Choroid plexus epithelial cell (primary cell): Measurements from ENCODE around the gene ERI3.

Experiments
- DNase-seq: peaks from one replicate; pipeline ENCODE4 v3.0.0-alpha.2; 2010; ENCODE audit warnings: low read depth
- H3K4me3 ChIP-seq: 2 replicates; pipeline ENCODE4 v1.5.1; 2011; ENCODE audit warnings: low read depth, mild to moderate bottlenecking, control low read depth, low read length, moderate library complexity
- CTCF ChIP-seq: conservative IDR thresholded peaks from 2 replicates; pipeline ENCODE4 v1.5.1; 2011; ENCODE audit warnings: low read depth, mild to moderate bottlenecking, control low read depth, inconsistent platforms, low read length, moderate library complexity

Gene ERI3

GRCh38 chr1:44250068-44250781 is 104.8 kb downstream of the ERI3 start:
- no peak overlapping the region for H3K4me3 ChIP-seq
- DNase-seq = no peak
- TF ChIP-seq CTCF = no peak

GRCh38 chr1:44249543-44249942 is 105.5 kb downstream of the ERI3 start:
- DNase-seq = peak; percentile 33
- TF ChIP-seq CTCF = peak; percentile 30

DNA sequence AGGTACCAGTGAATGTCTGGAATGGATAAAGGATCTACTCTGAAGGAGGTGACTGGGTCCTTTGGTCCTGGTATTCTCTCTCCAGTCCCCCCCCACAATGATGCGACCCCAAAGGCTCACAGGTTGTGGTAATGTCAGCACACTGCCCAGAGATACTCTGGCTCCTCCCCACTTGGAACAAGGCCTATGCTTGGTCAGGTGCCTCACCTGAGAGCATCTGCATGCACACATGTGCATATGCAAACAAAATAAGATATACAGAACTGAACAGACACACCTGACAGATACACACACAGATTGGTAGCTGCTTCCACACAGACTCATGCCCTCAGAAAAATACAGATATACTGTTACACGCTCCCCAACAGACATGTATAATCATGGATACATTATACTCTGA is 108.3 kb downstream of the ERI3 start:
- no peak overlapping the region for H3K4me3 ChIP-seq
- no peak for DNase-seq
- no peak for TF ChIP-seq CTCF

More at GRCh38 chr1:44249543-44249942, 105.5 kb downstream of the ERI3 start:
- H3K4me3 ChIP-seq = no peak overlapping the region

DNA sequence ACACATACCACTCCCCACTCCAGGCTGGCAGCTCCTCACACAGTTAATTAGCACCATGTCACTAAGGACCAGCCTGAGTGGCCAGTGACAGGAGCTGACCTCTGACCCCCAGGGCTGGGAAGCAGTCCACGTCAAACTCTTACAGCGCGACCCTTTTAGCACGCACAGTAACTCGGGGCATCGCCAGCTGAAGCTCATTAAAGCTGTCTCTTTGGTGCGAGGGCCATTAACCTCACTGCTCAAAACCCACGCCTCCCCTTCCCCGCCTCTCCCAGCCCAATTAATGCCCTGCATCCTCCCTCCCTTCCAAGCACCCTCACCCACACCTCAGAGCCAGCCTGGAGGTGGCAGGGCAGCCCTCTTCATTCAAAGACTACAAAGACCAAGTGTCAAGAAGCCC is 110.1 kb downstream of the ERI3 start:
- H3K4me3 ChIP-seq = no peak overlapping the region
- no peak for DNase-seq
- TF ChIP-seq CTCF = no peak

GRCh38 chr1:44243782-44244495 is 111.1 kb downstream of the ERI3 start:
- H3K4me3 ChIP-seq = no peak overlapping the region
- DNase-seq = no peak
- TF ChIP-seq CTCF = no peak

DNA sequence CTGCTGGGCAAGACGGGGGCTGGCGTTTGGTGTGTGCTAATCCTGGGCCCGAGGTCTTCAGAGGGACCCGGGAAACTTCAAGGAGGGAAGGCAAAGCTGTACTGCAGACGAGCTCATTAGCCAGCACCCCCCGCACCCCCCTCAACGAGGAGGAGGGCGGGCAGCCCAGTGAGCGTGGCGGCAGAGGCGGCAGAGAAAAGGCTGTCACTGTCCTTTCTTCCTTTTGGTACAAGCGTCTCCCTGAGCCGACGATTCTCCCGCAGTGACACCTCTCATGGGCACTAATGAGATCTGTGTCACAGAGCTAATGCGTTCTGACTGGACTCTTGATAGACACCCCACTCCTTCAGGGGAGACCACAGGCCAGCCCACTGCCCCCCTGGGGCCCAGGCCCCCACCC is 112.3 kb downstream of the ERI3 start:
- no peak overlapping the region for H3K4me3 ChIP-seq
- TF ChIP-seq CTCF = no peak
- no peak for DNase-seq
